Cardiac muscle cell (in vitro differentiated cells and primary cell): ENCODE data around the gene PCNX2. TPM values are rescaled to one million over a fixed set of nuclear protein-coding genes. Genes with fewer than 3 reads are reported as not detected.

Experiments
- DNase-seq, 2 donors: peaks; one replicate each; pipeline versions ENCODE4 v3.0.0 to v3.0.0-alpha.2; 2010 to 2017; ENCODE audit warnings: low read depth in 1 of 2, low spot score in 1 of 2
- H3K27ac ChIP-seq: fragments of 200-600 bp; sonication (generic); 2 replicates; pipeline ENCODE4 v1.5.1; 2016
- H3K27me3 ChIP-seq: fragments of 200-600 bp; sonication (generic); 2 replicates; pipeline ENCODE4 v1.6.0; 2016; ENCODE audit warnings: control low read depth
- H3K36me3 ChIP-seq: fragments of 200-600 bp; sonication (generic); 2 replicates; pipeline ENCODE4 v1.5.1; 2016; ENCODE audit warnings: control low read depth
- H3K4me1 ChIP-seq: fragments of 200-600 bp; sonication (generic); 2 replicates; pipeline ENCODE4 v1.8.1; 2017; ENCODE audit warnings: low read depth, mild to moderate bottlenecking, mixed run types
- H3K4me3 ChIP-seq: fragments of 200-600 bp; sonication (generic); 2 replicates; pipeline ENCODE4 v1.5.1; 2016; ENCODE audit warnings: mild to moderate bottlenecking
- H3K9me3 ChIP-seq: fragments of 200-600 bp; sonication (generic); 2 replicates; pipeline ENCODE4 v1.5.1; 2017; ENCODE audit warnings: low read depth, mild to moderate bottlenecking, control low read depth
- polyA plus RNA-seq: library from polyadenylated mRNA; unstranded; fragments of >200 nt; fragmentation: Nextera tagmentation; extraction: Ambion mirVana; gene quantifications from 2 replicates; pipeline ENCODE4 v1.2.1, GENCODE V29; 2016
- total RNA-seq: library from RNA; depleted of rRNA; stranded (reverse); fragments of >200 nt; gene quantifications from 2 replicates; pipeline ENCODE4 v1.2.3, GENCODE V29; 2016
- TF ChIP-seq, protein P1 (sequence below): IDR thresholded peaks from 2 replicates; pipeline ENCODE4 v1.5.1; 2012; ENCODE audit warnings: low read depth, mild to moderate bottlenecking, low read length

PCNX2 gene
- total and polyA plus RNA-seq, 2 experiments from 2014 or later: 3.9 to 5.1 TPM

DNA sequence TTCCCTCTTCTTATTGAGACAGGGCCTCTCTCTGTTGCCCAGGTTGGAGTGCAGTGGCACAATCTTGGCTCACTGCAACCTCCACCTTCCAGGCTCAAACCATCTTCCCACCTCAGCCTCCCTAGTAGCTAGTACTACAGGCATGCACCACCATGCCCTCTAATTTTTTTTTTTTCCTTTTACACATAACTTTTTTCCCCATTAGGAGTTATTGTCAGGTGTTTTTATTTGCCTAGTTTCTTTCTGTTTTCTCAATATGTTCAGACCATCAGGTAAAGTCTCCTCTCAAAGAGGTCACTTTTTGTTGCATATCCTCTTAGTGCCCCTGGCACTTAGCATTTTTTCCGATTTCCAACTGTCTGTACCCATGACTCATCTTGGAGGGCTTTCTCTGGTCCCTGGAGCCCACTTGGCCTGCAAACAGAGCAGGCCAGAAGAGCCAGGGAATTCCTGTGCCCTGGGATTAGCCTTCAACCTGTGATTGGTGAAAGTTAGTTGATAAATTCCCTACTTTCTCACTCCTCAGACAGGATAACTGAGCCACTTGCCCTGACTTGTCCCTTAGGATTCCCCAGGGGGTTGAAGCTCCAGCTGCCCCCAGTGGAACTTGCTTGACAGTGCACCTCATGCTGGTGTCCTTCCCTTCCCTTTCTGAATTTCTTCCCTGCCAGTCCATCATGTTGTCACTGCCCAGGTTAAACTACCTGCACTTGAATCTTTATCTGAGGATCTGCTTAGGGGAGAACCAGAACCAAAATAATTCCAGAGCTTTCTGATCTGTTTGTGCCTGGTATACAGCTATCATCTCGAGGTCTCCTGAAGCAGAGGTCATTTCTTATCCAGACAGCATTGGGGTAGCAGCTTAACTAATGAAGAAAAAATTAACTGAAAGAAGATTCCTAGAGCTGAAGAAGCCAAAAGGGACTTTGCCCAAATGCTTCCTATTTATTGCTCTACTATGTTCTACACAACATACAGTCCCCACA, 342.7 kb downstream of the PCNX2 start:
- no peaks in the 10 kb centered on the region for H3K9me3 ChIP-seq
- DNase-seq: peak; percentile 47 to 61
- H3K27me3 ChIP-seq: no peaks in the 10 kb centered on the region
- TF ChIP-seq, protein P1, sequence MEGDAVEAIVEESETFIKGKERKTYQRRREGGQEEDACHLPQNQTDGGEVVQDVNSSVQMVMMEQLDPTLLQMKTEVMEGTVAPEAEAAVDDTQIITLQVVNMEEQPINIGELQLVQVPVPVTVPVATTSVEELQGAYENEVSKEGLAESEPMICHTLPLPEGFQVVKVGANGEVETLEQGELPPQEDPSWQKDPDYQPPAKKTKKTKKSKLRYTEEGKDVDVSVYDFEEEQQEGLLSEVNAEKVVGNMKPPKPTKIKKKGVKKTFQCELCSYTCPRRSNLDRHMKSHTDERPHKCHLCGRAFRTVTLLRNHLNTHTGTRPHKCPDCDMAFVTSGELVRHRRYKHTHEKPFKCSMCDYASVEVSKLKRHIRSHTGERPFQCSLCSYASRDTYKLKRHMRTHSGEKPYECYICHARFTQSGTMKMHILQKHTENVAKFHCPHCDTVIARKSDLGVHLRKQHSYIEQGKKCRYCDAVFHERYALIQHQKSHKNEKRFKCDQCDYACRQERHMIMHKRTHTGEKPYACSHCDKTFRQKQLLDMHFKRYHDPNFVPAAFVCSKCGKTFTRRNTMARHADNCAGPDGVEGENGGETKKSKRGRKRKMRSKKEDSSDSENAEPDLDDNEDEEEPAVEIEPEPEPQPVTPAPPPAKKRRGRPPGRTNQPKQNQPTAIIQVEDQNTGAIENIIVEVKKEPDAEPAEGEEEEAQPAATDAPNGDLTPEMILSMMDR: peak; percentile 57
- peaks cover 9% of the 10 kb centered on the region for H3K36me3 ChIP-seq
- no peak overlapping the region for H3K4me3 ChIP-seq
- H3K27ac ChIP-seq: no peak overlapping the region
- H3K4me1 ChIP-seq: peaks cover 15% of the 10 kb centered on the region

DNA sequence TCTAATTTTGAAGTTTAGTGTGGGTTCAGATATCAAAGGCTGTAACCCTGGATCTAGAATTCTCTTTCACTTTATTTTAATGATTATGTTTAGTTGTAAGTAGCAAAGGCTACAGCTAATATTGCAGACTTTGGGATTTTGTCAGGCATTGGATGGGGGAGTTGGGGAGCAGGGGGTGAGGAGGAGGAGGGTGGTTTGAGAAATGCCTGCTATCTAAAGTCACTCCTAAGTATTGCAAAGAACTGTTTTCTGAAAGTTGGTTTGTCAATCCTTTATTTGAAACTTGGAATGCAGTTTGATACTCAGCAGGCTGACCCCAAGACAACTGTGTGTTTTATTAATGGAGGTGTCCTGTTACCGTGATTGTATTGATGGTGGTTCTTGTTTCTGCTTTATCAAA, 343.9 kb downstream of the PCNX2 start:
- Histone ChIP-seq H3K4me1 (peaks cover 15% of the 10 kb centered on the region), H3K36me3 (peaks cover 2% of the 10 kb centered on the region), H3K27me3 (no peaks in the 10 kb centered on the region), H3K4me3 (peak overlapping the region; percentile 59), H3K9me3 (no peaks in the 10 kb centered on the region), H3K27ac (peak overlapping the region; percentile 17)
- TF ChIP-seq, protein P1: no peak
- DNase-seq: no peak

DNA sequence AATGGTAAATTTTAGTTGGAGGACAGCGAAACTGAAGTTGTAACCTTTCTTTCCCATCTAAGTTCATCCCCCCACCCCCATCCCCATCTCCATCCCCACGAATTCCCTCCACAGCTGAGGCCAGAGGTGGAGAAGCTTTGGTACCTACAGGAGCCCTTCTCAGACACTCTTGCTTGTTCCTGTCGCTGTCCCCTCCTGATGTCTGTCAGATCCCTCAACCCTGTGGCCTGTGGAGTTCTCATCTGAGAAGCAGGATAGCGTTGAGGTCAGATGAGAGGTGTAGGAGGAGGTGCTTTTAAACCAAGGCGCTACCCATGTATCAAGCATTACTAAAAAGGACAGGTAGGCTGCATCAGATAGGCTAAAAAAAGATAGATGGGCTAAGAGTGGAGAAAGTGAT, 344.3 kb downstream of the PCNX2 start:
- Histone ChIP-seq H3K36me3 (peaks cover 2% of the 10 kb centered on the region), H3K4me1 (peaks cover 15% of the 10 kb centered on the region), H3K4me3 (peak overlapping the region; percentile 59), H3K9me3 (no peaks in the 10 kb centered on the region), H3K27ac (peak overlapping the region; percentile 17), H3K27me3 (no peaks in the 10 kb centered on the region)
- DNase-seq: peak in 1 of 2 donors; percentile 32
- TF ChIP-seq, protein P1: no peak

DNA sequence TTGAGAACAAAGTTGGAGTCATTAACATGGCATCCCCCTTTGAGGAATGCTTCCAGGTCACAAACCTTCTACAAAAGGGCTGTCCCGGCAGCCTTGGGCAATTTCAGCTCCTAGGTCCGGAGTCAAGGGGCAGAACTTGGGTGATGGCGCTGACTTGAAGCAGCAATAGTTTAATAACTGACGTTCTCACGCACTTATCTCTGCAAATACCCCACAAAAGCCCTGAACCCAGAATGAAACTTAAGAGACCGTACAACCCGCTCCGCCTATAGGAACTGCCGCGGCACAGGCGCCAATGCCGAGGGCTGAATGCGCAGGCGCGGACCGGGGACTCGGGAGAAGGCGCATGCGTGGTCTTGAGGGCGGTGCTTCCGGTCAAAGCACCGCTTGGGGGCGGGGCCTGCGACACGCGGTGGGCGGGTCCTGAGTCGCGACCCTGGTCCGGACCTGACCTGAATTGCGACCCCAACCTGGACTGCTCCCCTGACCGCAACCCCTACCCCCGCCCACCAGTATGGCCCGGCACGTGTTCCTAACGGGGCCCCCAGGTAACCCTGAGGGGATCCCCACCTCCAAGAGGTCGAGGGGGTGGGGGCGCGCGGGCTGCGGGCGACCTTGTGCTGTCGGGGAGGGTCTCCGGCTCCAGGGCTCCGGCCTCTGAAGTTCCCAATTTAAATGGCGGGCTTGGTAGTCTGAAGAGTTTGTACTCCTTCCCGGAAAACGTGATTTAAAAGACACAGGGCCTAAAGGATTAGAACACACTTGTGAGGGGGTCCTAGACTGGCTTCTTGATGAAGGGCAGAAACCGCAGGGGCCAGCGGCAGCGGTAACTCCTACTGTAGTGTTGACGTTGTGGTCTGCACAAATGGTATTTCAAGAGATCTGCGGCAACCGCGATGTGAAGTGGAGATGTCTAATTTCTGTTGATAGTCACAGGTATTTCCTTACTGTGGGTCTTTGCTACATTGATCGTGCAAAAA, 345.0 kb downstream of the PCNX2 start, which contains the start of gene NTPCR:
TSS of gene NTPCR (plus strand) at position 415 of the 980 bp plus-strand sequence. CDS start at position 515, 100 bp downstream.
- H3K4me3 ChIP-seq: peak within 1 kb of the TSS; percentile 59
- H3K36me3 ChIP-seq: no peaks in the 10 kb centered on the region
- H3K27ac ChIP-seq: peak within 1 kb of the TSS; percentile 88
- TF ChIP-seq, protein P1: peak; percentile 7
- H3K9me3 ChIP-seq: no peaks in the 10 kb centered on the region
- DNase-seq: peak; percentile 95 to 97
- H3K4me1 ChIP-seq: peaks cover 15% of the 10 kb centered on the region
- no peaks in the 10 kb centered on the region for H3K27me3 ChIP-seq

DNA sequence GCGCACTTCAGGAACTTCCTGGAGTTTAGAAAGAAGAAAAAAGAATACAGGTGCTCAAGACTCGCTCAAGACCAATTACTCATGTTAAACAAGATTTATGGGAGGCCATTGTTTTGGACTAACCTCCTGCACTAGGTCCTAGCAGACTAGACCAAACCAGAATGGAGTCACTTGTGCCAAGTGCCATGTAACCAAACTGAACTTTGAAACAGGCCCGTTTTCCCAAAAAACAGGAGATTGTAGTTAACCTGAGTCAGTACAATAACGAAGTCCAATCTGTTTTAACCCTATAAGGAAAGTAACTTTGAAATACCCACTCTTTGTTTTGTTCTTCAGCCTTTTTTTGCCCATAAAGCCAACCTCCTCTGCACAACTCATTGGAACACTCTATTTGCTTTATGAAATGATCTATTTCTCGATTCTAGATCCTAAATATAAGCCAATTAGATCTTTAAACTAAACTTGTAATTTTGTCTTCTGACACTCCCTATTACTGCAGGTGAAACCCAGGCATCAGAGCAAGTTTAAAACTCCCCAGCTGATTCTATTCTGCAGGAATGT, 345.8 kb downstream of the PCNX2 start:
- H3K4me3 ChIP-seq: peak overlapping the region; percentile 59
- H3K36me3 ChIP-seq: no peaks in the 10 kb centered on the region
- H3K9me3 ChIP-seq: no peaks in the 10 kb centered on the region
- no peak for DNase-seq
- H3K4me1 ChIP-seq: peaks cover 15% of the 10 kb centered on the region
- TF ChIP-seq, protein P1: no peak
- H3K27ac ChIP-seq: peak overlapping the region; percentile 88
- no peaks in the 10 kb centered on the region for H3K27me3 ChIP-seq
